K562 (cell line): ENCODE results near the gene VWC2. TPM values are rescaled to one million over a fixed set of nuclear protein-coding genes. Genes with fewer than 3 reads are reported as not detected.

Source experiments
- ZNF408 ChIP-seq: fragments of 250-450 bp; sonication (Bioruptor Pico); IDR thresholded peaks from 2 replicates; pipeline ENCODE4 v1.4.0; 2020; ENCODE audit warnings: low read depth, mild to moderate bottlenecking, moderate library complexity
- polyA plus RNA-seq, 8 experiments: library from polyadenylated mRNA; depleted of rRNA in 4 of 8; stranded (reverse) in 5 of 8; unstranded in 3 of 8; fragments of >200 nt; fragmentation: Nextera tagmentation in 2 of 8; fragmentation: Illumina TruSeq in 1 of 8; extraction: Ambion mirVana in 2 of 8; extraction: Trizol in 1 of 8; gene quantifications; 2 replicates each; pipeline versions ENCODE4 v1.2.1 to v1.2.3, GENCODE V29; 2011 to 2014; ENCODE audit warnings: inconsistent platforms in 1 of 8, missing spikeins in 1 of 8
- total RNA-seq, 7 experiments: library from RNA; depleted of rRNA in 6 of 7; stranded (reverse); fragments of >200 nt in 6 of 7; fragmentation: Illumina TruSeq in 2 of 7; extraction: Trizol in 2 of 7; gene quantifications; 2 replicates each; pipeline versions ENCODE4 v1.2.1 to v1.2.3, GENCODE V29; 2011 to 2021; ENCODE audit warnings: low replicate concordance in 1 of 7
- TF ChIP-seq, protein P1 (sequence below): sonication (generic); formaldehyde crosslinking; IDR thresholded peaks from 2 replicates; pipeline ENCODE4 v1.8.0; 2023; ENCODE audit warnings: missing genetic modification reagents, mild to moderate bottlenecking, borderline replicate concordance
- TF ChIP-seq, protein P2 (sequence below): sonication (generic); formaldehyde crosslinking; IDR thresholded peaks from 2 replicates; pipeline ENCODE4 v1.8.0; 2022; ENCODE audit warnings: missing genetic modification reagents, mild to moderate bottlenecking, borderline replicate concordance

VWC2 gene
- total and polyA plus RNA-seq, 9 of the 15 experiments (the other 6 are each of a cell fraction or from before 2014, with no cell fraction given) = not detected

DNA sequence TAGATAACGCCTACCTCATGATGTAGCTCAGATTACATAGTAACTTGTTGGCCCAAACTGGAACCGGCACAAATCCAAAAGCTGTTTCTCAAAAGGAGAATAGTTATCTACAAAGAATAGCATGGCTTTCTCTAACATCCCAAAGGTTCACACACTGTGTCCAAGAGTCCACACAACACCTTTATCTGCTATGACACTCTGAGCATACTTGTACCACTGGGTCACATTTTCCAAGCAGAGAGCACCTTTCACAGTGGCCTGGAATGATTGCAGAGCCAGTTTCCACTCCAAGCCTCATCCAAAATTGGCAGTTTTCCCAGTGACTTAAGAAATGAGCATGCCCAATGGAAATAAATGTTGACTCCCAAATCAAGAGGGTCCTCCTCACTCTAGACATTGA is 155.3 kb downstream of the VWC2 start (continued):
- TF ChIP-seq, protein P1, sequence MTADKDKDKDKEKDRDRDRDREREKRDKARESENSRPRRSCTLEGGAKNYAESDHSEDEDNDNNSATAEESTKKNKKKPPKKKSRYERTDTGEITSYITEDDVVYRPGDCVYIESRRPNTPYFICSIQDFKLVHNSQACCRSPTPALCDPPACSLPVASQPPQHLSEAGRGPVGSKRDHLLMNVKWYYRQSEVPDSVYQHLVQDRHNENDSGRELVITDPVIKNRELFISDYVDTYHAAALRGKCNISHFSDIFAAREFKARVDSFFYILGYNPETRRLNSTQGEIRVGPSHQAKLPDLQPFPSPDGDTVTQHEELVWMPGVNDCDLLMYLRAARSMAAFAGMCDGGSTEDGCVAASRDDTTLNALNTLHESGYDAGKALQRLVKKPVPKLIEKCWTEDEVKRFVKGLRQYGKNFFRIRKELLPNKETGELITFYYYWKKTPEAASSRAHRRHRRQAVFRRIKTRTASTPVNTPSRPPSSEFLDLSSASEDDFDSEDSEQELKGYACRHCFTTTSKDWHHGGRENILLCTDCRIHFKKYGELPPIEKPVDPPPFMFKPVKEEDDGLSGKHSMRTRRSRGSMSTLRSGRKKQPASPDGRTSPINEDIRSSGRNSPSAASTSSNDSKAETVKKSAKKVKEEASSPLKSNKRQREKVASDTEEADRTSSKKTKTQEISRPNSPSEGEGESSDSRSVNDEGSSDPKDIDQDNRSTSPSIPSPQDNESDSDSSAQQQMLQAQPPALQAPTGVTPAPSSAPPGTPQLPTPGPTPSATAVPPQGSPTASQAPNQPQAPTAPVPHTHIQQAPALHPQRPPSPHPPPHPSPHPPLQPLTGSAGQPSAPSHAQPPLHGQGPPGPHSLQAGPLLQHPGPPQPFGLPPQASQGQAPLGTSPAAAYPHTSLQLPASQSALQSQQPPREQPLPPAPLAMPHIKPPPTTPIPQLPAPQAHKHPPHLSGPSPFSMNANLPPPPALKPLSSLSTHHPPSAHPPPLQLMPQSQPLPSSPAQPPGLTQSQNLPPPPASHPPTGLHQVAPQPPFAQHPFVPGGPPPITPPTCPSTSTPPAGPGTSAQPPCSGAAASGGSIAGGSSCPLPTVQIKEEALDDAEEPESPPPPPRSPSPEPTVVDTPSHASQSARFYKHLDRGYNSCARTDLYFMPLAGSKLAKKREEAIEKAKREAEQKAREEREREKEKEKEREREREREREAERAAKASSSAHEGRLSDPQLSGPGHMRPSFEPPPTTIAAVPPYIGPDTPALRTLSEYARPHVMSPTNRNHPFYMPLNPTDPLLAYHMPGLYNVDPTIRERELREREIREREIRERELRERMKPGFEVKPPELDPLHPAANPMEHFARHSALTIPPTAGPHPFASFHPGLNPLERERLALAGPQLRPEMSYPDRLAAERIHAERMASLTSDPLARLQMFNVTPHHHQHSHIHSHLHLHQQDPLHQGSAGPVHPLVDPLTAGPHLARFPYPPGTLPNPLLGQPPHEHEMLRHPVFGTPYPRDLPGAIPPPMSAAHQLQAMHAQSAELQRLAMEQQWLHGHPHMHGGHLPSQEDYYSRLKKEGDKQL = no peak
- TF ChIP-seq, protein P2, sequence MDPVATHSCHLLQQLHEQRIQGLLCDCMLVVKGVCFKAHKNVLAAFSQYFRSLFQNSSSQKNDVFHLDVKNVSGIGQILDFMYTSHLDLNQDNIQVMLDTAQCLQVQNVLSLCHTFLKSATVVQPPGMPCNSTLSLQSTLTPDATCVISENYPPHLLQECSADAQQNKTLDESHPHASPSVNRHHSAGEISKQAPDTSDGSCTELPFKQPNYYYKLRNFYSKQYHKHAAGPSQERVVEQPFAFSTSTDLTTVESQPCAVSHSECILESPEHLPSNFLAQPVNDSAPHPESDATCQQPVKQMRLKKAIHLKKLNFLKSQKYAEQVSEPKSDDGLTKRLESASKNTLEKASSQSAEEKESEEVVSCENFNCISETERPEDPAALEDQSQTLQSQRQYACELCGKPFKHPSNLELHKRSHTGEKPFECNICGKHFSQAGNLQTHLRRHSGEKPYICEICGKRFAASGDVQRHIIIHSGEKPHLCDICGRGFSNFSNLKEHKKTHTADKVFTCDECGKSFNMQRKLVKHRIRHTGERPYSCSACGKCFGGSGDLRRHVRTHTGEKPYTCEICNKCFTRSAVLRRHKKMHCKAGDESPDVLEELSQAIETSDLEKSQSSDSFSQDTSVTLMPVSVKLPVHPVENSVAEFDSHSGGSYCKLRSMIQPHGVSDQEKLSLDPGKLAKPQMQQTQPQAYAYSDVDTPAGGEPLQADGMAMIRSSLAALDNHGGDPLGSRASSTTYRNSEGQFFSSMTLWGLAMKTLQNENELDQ (CRISPR knock-in tag) = no peak
- no peak for TF ChIP-seq ZNF408
